Coronary artery (tissue), 2 donors: ENCODE measurements around the gene MAD1L1.
A peak's percentile ranks its signal among the peaks of the same experiment; 100 is the strongest.

Source experiments
- DNase-seq: peaks from one replicate; pipeline ENCODE4 v3.0.0-alpha.2; 2017; ENCODE audit warnings: low spot score
- H3K27ac ChIP-seq, 2 donors: fragments of 200-600 bp; sonication (generic); one replicate each; pipeline ENCODE4 v1.5.1; 2016 to 2019
- H3K4me3 ChIP-seq: fragments of 200-600 bp; sonication (generic); 2 replicates; pipeline ENCODE4 v1.5.1; 2016; ENCODE audit warnings: mild to moderate bottlenecking, moderate library complexity
- CTCF ChIP-seq: fragments of 200-600 bp; sonication (generic); IDR thresholded peaks from one replicate; pipeline ENCODE4 v1.5.1; 2019; ENCODE audit warnings: antibody characterized with exemption

MAD1L1 gene

DNA sequence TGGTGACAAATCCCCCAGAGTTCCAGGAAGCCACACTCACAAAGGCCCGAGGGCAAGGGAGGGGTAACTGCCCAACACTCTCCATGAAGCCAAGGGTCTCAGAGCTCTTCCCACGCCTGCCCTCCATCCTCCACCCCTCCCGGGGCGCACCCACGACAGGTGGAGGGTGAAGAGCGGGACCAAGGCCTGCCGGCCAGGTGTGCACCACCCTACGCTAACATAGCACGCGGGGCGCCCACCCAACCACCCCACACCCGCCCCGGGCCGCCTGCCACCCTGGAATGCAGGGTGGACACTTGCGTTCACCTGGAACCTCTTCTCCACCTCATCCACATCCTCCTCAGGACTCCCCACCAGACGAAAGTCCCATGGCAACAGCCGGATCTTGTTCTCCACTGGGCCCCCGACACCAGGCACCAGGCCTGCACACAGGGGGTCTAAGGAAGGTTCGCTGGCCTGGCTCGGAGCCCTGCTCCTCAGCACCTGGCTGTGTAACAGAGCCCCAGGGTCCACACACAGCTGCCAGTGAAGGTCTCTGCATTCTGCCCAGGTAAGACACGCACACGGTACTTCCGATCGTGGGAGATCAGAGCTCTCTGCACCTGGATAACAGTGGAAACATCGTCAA lies 32.7 kb downstream of the MAD1L1 start:
- Histone ChIP-seq H3K4me3 (no peak overlapping the region), H3K27ac (no peak overlapping the region)
- no peak for TF ChIP-seq CTCF
- no peak for DNase-seq

DNA sequence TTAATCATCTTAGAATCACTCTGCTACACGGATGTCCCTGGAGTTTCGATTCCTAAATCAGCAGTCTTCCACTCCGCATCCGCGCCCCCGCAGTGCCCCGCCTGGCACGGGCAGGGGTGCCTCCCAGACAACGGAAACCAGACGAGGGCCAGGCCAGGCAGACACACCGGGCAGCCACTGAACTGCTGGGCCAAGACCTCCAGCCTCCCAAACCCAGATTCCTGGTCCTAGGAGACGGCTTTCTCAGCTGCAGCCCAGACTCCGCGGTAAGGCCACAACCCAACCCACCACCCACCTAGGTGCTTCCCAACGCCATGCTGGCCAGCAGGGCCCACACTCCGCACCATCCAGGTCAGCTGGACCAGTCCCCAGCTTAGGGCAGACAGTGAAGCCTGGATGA lies 33.2 kb downstream of the MAD1L1 start:
- no peak overlapping the region for H3K27ac ChIP-seq
- no peak for TF ChIP-seq CTCF
- no peak overlapping the region for H3K4me3 ChIP-seq
- DNase-seq, result peak; percentile 64

DNA sequence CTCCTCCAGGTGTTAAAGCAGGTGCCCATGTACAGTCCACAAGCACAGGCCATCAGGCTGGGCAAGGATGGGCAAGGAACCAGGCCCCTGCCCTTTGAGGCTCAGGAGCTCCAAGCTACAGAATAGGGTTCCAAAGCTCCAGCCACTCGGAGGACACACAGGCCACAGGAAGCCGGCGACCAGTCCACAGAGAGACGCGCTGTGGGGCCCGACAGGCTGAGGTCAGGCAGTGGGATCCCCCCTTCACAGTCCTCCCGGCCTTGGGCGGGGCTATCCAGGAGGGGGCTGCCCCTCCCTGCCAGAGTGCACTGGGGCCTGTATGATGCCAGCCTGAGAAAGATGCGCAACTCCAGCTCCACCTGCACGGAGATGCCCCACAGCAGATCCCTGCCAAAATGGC lies 34.0 kb downstream of the MAD1L1 start:
- no peak overlapping the region for H3K4me3 ChIP-seq
- DNase-seq, result no peak
- H3K27ac ChIP-seq, result no peak overlapping the region
- no peak for TF ChIP-seq CTCF

GRCh38 chr7:2198206-2198605 lies 34.5 kb downstream of the MAD1L1 start:
- TF ChIP-seq CTCF, result no peak
- no peak overlapping the region for H3K27ac ChIP-seq
- no peak overlapping the region for H3K4me3 ChIP-seq
- no peak for DNase-seq

GRCh38 chr7:2197436-2198155 lies 35.1 kb downstream of the MAD1L1 start:
- no peak for TF ChIP-seq CTCF
- no peak overlapping the region for H3K4me3 ChIP-seq
- no peak for DNase-seq
- no peak overlapping the region for H3K27ac ChIP-seq

DNA sequence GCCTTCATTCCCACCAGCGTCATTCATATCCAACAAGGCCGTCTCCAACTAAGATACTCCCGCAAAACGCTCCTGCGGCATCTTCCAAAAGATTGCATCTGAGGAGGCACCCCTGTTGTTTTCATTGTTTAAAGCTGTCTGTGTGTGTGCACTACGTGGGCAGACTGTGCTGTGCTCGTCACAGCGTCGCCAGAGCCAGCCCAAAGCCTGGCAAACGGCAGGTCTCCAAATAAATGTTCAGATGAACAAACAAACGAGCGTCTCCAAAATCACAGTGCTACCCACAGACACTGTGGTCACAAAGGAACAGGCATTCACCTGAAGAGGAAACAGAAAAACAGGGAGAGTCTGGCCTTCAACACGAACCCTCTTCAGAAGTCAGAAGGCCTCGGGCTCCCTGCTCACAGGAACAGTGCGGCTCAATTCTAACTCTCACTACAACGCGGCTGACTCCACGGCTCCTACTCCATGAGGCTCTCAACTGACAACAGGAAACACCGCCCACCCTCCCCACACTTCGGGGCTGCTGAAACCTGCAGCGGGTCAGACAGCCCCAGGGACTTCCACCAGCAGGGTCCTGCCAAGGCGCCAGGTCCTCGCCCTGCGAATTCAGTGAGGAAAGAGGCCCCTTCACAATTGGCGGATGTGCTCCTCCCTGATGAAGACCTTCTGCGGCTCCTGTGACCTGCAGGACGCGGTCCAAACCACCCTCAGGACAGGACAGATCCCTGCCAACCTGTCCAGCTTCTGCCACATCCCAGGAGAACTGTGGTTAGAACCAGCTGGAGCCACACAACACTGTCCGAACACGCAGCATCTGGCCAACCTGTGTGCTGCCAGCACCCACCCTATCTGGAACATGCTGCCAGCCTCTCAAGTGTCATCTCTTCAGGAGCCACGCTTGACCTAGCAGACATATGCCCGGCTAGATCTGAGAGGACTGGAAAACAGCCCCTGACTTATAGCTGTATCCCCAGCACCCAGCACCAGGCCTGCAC lies 36.1 kb downstream of the MAD1L1 start:
- H3K27ac ChIP-seq, result no peak overlapping the region
- no peak for TF ChIP-seq CTCF
- no peak overlapping the region for H3K4me3 ChIP-seq
- peak; percentile 62 for DNase-seq
